HL-60 (cell line): ENCODE results near the gene ENOX1.

ENCODE experiments used
- CTCF ChIP-seq: IDR thresholded peaks from one replicate; pipeline ENCODE4 v1.5.1; 2011; ENCODE audit warnings: low read length, control low read depth, inconsistent platforms; ENCODE audit not compliant: insufficient read depth
- GABPA ChIP-seq: IDR thresholded peaks from 2 replicates; pipeline ENCODE4 v1.6.1; 2012; ENCODE audit warnings: low read depth
- POLR2AphosphoS5 ChIP-seq: IDR thresholded peaks from 2 replicates; pipeline ENCODE4 v1.6.1; 2012; ENCODE audit warnings: low read depth
- REST ChIP-seq: IDR thresholded peaks from 2 replicates; pipeline ENCODE4 v1.6.1; 2012; ENCODE audit warnings: low read depth; ENCODE audit not compliant: insufficient replicate concordance
- SPI1 ChIP-seq: IDR thresholded peaks from 2 replicates; pipeline ENCODE4 v1.6.1; 2012; ENCODE audit warnings: low read depth, mild to moderate bottlenecking, borderline replicate concordance

GRCh38 chr13:43512221-43512620 is 274.6 kb downstream of the ENOX1 start:
- no peak for TF ChIP-seq REST
- no peak for TF ChIP-seq CTCF
- TF ChIP-seq POLR2AphosphoS5, result no peak
- no peak for TF ChIP-seq GABPA
- TF ChIP-seq SPI1, result no peak
